Cardiac muscle cell (in vitro differentiated cells and primary cell): ENCODE data around the gene ARHGAP33. TPM values are rescaled to one million over a fixed set of nuclear protein-coding genes. Genes with fewer than 3 reads are reported as not detected.

ENCODE experiments used
- DNase-seq, 2 donors: peaks; one replicate each; pipeline versions ENCODE4 v3.0.0 to v3.0.0-alpha.2; 2010 to 2017; ENCODE audit warnings: low read depth in 1 of 2, low spot score in 1 of 2
- H3K27ac ChIP-seq: fragments of 200-600 bp; sonication (generic); 2 replicates; pipeline ENCODE4 v1.5.1; 2016
- H3K27me3 ChIP-seq: fragments of 200-600 bp; sonication (generic); 2 replicates; pipeline ENCODE4 v1.6.0; 2016; ENCODE audit warnings: control low read depth
- H3K36me3 ChIP-seq: fragments of 200-600 bp; sonication (generic); 2 replicates; pipeline ENCODE4 v1.5.1; 2016; ENCODE audit warnings: control low read depth
- H3K4me1 ChIP-seq: fragments of 200-600 bp; sonication (generic); 2 replicates; pipeline ENCODE4 v1.8.1; 2017; ENCODE audit warnings: low read depth, mild to moderate bottlenecking, mixed run types
- H3K4me3 ChIP-seq: fragments of 200-600 bp; sonication (generic); 2 replicates; pipeline ENCODE4 v1.5.1; 2016; ENCODE audit warnings: mild to moderate bottlenecking
- H3K9me3 ChIP-seq: fragments of 200-600 bp; sonication (generic); 2 replicates; pipeline ENCODE4 v1.5.1; 2017; ENCODE audit warnings: low read depth, mild to moderate bottlenecking, control low read depth
- polyA plus RNA-seq: library from polyadenylated mRNA; unstranded; fragments of >200 nt; fragmentation: Nextera tagmentation; extraction: Ambion mirVana; gene quantifications from 2 replicates; pipeline ENCODE4 v1.2.1, GENCODE V29; 2016
- total RNA-seq: library from RNA; depleted of rRNA; stranded (reverse); fragments of >200 nt; gene quantifications from 2 replicates; pipeline ENCODE4 v1.2.3, GENCODE V29; 2016
- TF ChIP-seq, protein P1 (sequence below): IDR thresholded peaks from 2 replicates; pipeline ENCODE4 v1.5.1; 2012; ENCODE audit warnings: low read depth, mild to moderate bottlenecking, low read length

The ARHGAP33 gene
- total and polyA plus RNA-seq, 2 experiments from 2014 or later: 16.1 to 47.4 TPM

DNA sequence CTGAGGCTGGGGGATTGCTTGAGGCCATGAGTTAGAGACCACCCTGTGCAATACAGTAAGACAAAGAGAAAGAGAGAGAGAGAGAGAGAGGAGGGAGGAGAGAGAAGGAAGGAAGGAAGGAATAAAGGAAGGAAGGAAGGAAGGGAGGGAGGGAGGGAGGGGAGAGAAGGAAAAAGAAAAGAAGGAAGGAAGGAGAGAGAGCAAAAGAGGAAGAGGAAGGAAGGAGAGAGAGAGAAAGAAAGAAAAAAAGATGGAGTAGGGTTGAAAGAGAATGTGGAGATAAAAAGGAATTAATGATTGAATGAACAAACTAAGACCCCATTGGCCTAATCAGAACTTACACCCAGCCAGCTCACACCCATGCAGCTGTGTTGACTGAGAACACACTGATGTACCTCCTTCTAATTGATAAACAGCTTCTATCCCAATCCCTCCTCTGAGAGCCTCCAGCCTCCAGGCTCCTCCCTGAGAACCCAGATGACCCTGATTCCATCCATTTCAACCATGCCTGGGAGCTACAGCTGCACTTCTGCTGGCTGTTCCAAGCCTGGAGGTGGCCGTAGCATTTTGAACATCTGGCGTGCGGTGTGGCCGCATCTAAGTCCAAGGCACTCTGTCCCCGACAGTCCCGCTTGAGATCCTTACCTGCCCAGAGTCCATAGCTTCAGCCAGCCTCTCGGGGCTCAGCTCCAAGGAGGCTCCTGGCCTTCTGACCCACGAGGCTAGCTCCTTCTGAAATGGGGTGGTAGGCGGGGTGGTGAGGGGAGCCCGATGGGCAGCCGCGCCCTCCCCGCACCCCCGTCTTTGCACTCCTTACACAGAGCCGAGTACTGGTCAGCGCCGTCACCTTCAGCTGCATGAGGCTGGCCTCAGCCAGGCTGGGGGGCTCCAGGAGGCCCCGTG is 36.2 kb downstream of the ARHGAP33 start:
- Histone ChIP-seq H3K27ac (no peak overlapping the region), H3K36me3 (no peaks in the 10 kb centered on the region), H3K27me3 (no peaks in the 10 kb centered on the region), H3K9me3 (no peaks in the 10 kb centered on the region), H3K4me3 (no peak overlapping the region), H3K4me1 (no peaks in the 10 kb centered on the region)
- TF ChIP-seq, protein P1, sequence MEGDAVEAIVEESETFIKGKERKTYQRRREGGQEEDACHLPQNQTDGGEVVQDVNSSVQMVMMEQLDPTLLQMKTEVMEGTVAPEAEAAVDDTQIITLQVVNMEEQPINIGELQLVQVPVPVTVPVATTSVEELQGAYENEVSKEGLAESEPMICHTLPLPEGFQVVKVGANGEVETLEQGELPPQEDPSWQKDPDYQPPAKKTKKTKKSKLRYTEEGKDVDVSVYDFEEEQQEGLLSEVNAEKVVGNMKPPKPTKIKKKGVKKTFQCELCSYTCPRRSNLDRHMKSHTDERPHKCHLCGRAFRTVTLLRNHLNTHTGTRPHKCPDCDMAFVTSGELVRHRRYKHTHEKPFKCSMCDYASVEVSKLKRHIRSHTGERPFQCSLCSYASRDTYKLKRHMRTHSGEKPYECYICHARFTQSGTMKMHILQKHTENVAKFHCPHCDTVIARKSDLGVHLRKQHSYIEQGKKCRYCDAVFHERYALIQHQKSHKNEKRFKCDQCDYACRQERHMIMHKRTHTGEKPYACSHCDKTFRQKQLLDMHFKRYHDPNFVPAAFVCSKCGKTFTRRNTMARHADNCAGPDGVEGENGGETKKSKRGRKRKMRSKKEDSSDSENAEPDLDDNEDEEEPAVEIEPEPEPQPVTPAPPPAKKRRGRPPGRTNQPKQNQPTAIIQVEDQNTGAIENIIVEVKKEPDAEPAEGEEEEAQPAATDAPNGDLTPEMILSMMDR: no peak
- DNase-seq: no peak

DNA sequence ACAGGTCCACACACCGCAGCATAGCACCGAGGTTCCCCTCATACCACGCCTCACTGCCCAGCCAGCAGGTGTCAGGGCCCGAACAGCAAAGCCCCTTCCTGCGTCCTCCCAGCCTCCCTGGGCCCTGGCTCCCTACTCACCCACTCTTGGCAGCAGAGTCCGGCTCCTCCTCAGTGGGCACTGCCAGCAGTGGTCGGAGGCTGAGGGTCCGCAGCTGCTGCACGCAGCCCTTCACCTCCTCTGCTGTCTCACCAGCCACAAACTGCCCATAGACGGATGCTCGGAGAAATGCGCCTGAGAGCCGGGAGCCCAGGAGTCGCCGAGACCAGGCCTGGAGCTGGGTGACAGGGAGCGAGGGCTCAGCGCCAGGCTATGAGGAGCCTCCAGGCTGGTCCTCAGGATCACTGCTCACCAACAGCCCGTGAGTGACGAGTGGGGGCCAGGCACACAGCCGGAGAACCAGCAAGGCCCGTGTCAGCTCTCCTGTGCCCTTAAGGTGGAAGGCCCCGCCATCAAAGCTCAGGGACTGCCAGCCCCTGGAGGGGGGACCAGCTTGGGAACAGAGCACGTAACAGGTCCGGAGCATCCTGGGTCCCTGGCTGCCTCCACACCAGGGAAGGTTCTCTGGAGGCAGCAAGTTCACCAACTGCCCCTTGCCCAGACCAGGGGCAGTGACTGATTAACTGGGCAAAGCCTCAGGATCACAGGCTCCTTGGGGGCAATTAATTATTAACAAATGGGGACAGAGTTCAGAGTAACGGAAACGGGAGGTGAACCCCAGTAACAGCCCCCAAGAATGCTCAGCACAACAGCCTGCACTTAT is 37.1 kb downstream of the ARHGAP33 start, which contains the start of gene PRODH2:
Gene PRODH2 (minus strand): TSS at position 626 of the 823 bp plus-strand sequence. CDS start 40 bp downstream, at position 586.
- Histone ChIP-seq H3K9me3 (no peaks in the 10 kb centered on the region), H3K4me1 (no peaks in the 10 kb centered on the region), H3K27me3 (no peaks in the 10 kb centered on the region), H3K4me3 (no peak within 1 kb of the TSS), H3K36me3 (no peaks in the 10 kb centered on the region), H3K27ac (no peak within 1 kb of the TSS)
- no peak for DNase-seq
- TF ChIP-seq, protein P1: no peak

DNA sequence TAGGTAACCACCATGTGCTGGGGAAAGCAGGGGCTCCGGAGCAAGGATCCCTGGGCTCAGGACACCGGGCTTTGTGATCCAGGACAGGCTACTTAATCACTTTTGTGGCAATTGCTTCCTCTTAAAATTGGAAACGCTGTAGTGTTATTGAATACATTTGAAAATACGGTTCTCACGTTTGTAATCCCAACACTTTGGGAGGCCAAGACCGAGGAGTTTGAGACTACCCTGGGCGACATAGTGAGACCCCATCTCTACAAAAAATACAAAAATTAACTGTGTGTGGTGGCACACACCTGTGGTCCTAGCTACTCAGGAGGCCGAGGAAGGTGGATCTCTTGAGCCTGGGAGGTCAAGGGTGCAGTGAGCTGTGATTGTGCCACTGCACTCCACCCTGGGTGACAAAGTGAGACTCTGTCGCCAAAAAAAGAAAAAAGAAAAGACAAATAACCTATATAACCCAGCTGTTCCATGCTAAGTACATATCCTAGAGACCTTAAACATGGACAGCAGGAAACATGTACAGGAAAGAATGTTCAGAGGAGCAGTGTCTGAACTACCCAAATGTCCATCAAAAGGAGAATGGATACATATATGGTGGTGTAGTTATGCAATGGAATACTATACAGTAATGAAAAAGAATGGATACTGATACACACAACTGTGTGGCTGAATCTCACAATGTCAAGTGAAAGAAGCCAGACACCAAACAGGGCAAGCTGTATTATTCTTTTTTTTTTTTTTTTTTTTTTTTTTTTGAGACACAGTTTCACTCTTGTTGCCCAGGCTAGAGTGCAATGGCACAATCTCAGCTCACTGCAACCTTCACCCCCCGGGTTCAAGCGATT is 37.9 kb downstream of the ARHGAP33 start:
- Histone ChIP-seq H3K27ac (no peak overlapping the region), H3K36me3 (no peaks in the 10 kb centered on the region), H3K27me3 (no peaks in the 10 kb centered on the region), H3K4me3 (no peak overlapping the region), H3K9me3 (no peaks in the 10 kb centered on the region), H3K4me1 (no peaks in the 10 kb centered on the region)
- no peak for DNase-seq
- TF ChIP-seq, protein P1: no peak

DNA sequence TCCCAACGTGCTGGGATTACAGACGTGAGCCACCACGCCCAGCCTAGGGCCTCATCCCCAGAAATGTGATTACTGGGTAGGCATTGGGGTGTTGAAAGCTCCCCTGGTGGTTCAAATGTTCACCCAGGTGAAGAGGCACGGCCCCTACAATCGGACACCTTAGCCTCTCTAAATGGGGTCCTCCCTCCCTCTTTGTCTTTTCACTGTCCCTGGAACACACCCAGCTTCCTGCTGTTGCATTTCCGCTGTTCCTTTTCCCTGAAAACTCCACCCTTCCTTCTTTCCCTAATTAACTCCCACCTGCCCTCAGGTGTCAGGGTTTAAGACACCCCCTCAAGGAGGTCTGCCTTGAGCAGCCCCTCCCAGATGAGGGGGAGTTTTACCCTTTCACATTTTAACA is 40.9 kb downstream of the ARHGAP33 start:
- Histone ChIP-seq H3K27me3 (no peaks in the 10 kb centered on the region), H3K4me1 (no peaks in the 10 kb centered on the region), H3K27ac (no peak overlapping the region), H3K4me3 (no peak overlapping the region), H3K9me3 (no peaks in the 10 kb centered on the region), H3K36me3 (no peaks in the 10 kb centered on the region)
- TF ChIP-seq, protein P1: no peak
- no peak for DNase-seq

DNA sequence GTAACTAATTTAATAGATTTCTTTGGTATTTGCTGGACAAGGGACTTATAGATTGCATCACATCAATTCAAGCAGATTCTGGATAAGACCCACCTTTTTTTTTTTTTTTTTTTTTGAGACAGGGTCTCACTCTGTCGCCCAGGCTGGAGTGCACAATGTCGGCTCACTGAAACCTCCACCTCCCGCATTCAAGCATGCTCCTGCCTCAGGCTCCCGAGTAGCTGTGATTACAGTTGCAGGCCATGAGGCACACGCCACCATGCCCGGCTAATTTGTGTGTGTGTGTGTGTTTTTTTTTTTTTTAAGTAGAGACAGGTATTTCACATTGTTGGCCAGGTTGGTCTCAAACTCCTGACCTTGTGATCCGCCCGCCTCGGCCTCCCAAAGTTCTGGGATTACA is 41.5 kb downstream of the ARHGAP33 start:
- TF ChIP-seq, protein P1: no peak
- DNase-seq: no peak
- H3K4me3 ChIP-seq: no peak overlapping the region
- no peaks in the 10 kb centered on the region for H3K36me3 ChIP-seq
- no peaks in the 10 kb centered on the region for H3K4me1 ChIP-seq
- no peak overlapping the region for H3K27ac ChIP-seq
- H3K27me3 ChIP-seq: no peaks in the 10 kb centered on the region
- no peaks in the 10 kb centered on the region for H3K9me3 ChIP-seq
